Fibroblast of mammary gland (primary cell): Measurements from ENCODE around the gene RAC2.

ENCODE experiments used
- DNase-seq: peaks from one replicate; pipeline ENCODE4 v3.0.0-alpha.2; 2010; ENCODE audit warnings: low read depth
- H3K4me3 ChIP-seq: 2 replicates; pipeline ENCODE4 v1.5.1; 2011; ENCODE audit warnings: low read depth, mild to moderate bottlenecking, low read length, moderate library complexity; ENCODE audit not compliant: control insufficient read depth
- TF ChIP-seq, protein P1 (sequence below): conservative IDR thresholded peaks from 2 replicates; pipeline ENCODE4 v1.5.1; 2011; ENCODE audit warnings: low read depth, low read length, inconsistent platforms; ENCODE audit not compliant: control insufficient read depth, insufficient read depth

Gene RAC2

GRCh38 chr22:37182949-37183245 is 61.2 kb downstream of the RAC2 start:
- no peak overlapping the region for H3K4me3 ChIP-seq
- TF ChIP-seq, protein P1, sequence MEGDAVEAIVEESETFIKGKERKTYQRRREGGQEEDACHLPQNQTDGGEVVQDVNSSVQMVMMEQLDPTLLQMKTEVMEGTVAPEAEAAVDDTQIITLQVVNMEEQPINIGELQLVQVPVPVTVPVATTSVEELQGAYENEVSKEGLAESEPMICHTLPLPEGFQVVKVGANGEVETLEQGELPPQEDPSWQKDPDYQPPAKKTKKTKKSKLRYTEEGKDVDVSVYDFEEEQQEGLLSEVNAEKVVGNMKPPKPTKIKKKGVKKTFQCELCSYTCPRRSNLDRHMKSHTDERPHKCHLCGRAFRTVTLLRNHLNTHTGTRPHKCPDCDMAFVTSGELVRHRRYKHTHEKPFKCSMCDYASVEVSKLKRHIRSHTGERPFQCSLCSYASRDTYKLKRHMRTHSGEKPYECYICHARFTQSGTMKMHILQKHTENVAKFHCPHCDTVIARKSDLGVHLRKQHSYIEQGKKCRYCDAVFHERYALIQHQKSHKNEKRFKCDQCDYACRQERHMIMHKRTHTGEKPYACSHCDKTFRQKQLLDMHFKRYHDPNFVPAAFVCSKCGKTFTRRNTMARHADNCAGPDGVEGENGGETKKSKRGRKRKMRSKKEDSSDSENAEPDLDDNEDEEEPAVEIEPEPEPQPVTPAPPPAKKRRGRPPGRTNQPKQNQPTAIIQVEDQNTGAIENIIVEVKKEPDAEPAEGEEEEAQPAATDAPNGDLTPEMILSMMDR: no peak
- DNase-seq: no peak

DNA sequence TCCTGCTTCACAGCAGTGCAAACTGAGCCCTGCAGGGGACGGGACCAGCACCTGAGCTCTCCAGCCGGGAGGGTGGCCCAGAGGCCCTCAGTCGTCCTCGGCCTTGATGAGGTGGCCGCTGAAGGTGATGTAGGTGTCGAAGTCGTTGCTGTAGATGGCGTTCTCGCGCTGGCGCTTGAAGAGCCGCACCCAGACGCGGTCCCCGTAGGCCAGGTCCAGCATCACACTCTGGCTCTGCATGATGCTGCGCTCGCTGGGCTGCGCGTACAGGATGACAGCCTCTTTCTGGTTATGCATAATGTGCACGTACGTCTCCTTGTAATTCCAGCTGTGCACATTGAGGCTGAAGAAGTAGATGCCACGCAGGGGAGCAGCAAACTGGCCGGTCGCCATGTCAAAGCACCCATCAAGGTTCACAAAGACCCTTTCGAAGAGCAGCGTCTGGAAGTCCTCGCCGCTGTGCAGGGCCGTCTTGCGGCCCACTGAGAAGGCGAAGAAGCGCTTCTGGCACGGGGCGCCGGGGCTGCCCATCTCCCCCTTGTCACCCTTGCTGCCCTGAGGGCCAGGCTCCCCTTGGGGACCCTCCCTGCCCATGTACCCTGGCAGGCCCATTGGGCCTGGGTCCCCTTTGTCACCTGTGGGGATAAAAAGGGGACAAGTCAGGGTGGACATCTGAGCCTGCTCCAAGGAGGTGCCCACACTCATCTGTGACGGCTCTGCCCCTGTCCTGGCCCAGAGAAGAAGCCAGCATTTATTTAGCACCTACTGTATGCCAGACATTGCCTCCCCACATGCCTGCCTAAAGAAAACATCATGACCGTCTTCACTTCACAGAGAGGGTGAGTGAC is 61.7 kb downstream of the RAC2 start:
- no peak for DNase-seq
- TF ChIP-seq, protein P1: no peak
- H3K4me3 ChIP-seq: no peak overlapping the region

DNA sequence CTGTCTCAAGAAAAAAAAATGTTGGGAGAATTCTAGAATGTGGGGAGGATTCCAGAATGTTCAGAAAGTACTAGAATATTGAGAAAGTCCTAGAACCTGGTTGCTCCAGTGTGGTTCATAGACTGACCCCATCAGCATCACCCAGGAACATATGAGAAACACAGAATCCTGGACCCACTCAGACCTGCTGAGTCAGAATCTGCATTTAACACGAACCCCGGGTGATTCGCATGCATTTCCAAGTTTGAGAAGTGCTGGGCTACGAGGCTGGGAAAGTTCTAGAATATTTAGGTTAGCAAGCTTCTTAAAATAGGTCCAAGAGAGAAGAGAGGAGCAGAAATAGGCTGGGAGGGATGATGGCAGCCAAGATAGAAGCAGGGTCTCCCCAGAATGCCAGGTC is 62.4 kb downstream of the RAC2 start:
- H3K4me3 ChIP-seq: no peak overlapping the region
- TF ChIP-seq, protein P1: no peak
- DNase-seq: peak; percentile 14

GRCh38 chr22:37180531-37181231 is 63.4 kb downstream of the RAC2 start:
- no peak overlapping the region for H3K4me3 ChIP-seq
- no peak for DNase-seq
- TF ChIP-seq, protein P1: no peak

DNA sequence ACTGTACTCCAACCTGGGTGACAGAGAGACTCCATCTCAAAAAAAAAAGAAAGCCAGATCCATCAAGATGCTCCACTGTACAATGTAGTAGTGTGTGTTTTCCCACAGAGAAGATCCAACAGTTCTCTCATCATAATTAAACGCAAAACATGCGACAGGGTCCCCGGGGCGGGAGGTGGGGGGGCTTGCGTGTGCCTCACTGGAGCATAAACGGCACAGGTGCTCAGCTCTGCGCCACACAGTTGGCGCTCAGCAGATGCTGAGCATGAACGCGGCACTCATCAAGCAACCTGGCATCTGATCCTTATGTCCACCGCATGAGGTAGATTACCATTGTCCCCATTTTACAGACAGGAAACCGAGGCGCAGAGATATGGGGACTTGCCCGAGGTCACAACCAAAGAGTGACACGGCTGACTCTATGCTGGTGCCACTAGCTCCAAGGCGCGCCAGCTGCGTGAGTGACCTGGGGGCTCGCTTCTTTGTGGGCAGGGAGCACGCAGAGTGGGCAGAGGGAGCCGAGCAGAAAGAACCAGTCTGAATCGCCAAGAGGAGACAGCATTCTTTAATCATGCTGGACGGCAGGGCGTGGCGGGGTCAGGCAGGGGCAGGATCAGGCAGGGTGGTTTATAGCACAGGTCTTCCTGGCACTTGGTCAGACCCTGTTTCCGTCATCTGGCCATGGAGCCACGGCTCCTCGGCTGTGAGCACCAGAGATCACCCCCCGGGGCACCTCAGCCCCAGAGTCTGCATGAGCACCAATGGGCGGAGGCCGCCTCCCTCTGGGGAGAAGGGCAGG is 64.2 kb downstream of the RAC2 start:
- TF ChIP-seq, protein P1: no peak
- no peak overlapping the region for H3K4me3 ChIP-seq
- no peak for DNase-seq

GRCh38 chr22:37179126-37179470 is 65.0 kb downstream of the RAC2 start:
- H3K4me3 ChIP-seq: no peak overlapping the region
- TF ChIP-seq, protein P1: no peak
- DNase-seq: no peak
